HepG2 (cell line): Measurements from ENCODE around the gene ORMDL3.

Experiments
- GATAD2A ChIP-seq: IDR thresholded peaks from 2 replicates; pipeline ENCODE4 v1.6.1; 2016
- NFE2 ChIP-seq: sonication (generic); formaldehyde crosslinking; IDR thresholded peaks from 2 replicates; pipeline ENCODE4 v1.4.0; 2020; ENCODE audit warnings: missing genetic modification reagents
- POLR2AphosphoS5 ChIP-seq: IDR thresholded peaks from 2 replicates; pipeline ENCODE4 v1.6.1; 2012; ENCODE audit warnings: low read depth, low read length
- PRMT3 ChIP-seq: sonication (generic); formaldehyde crosslinking; IDR thresholded peaks from 2 replicates; pipeline ENCODE4 v1.8.1; 2022; ENCODE audit warnings: low read depth, mild to moderate bottlenecking, moderate library complexity, missing genetic modification reagents, borderline replicate concordance
- SP1 ChIP-seq, 2 experiments: fragments of 450-650 bp in 1 of 2; sonication (generic) in 1 of 2; formaldehyde crosslinking in 1 of 2; IDR thresholded peaks; 2 replicates each; pipeline versions ENCODE4 v1.4.0 to v1.6.1; 2016 to 2020; ENCODE audit warnings: missing genetic modification reagents in 1 of 2
- SRSF1 ChIP-seq: fragments of 200-400 bp; formaldehyde crosslinking; optimal IDR thresholded peaks from 2 replicates; pipeline ENCODE3; 2017; ENCODE audit warnings: mild to moderate bottlenecking, low read depth, low read length, moderate library complexity
- ZNF263 ChIP-seq: sonication (generic); formaldehyde crosslinking; IDR thresholded peaks from 2 replicates; pipeline ENCODE4 v1.4.0; 2020; ENCODE audit warnings: missing genetic modification reagents
- ZNF530 ChIP-seq: sonication (generic); formaldehyde crosslinking; IDR thresholded peaks from 2 replicates; pipeline ENCODE4 v1.5.0; 2020; ENCODE audit warnings: low read depth, mild to moderate bottlenecking, missing genetic modification reagents
- TF ChIP-seq, protein P1 (sequence below): sonication (generic); formaldehyde crosslinking; IDR thresholded peaks from 2 replicates; pipeline ENCODE4 v1.5.0; 2020; ENCODE audit warnings: missing genetic modification reagents

DNA sequence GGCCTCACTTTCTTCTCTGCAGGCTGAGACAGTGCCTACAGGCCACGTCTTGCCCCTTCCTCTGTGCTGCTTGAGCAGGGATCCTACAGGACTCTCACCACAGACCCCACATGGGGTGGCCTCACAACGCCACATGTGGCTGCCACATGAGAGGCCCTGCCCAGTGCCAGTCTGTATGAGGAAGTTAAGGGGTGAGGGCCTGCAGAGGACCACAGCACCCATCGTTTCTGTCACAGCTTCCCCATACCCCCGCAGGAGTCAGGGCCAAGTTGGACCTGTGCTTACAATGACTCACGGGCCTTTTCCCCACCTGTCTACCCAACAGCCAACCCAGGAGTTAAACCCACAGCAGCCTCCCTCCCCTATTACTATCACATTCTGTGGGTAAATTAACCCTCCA lies 6.1 kb downstream of the ORMDL3 start:
- no peak for TF ChIP-seq ZNF263
- TF ChIP-seq SRSF1 = no peak
- no peak for TF ChIP-seq NFE2 (CRISPR knock-in tag)
- TF ChIP-seq GATAD2A (CRISPR knock-in tag) = no peak
- TF ChIP-seq SP1 (IDR thresholded peaks at IDR 0.05) = no peak
- no peak for TF ChIP-seq SP1 (CRISPR knock-in tag; IDR thresholded peaks at IDR 0.05)
- TF ChIP-seq PRMT3 (CRISPR knock-in tag) = no peak
- TF ChIP-seq, protein P1, sequence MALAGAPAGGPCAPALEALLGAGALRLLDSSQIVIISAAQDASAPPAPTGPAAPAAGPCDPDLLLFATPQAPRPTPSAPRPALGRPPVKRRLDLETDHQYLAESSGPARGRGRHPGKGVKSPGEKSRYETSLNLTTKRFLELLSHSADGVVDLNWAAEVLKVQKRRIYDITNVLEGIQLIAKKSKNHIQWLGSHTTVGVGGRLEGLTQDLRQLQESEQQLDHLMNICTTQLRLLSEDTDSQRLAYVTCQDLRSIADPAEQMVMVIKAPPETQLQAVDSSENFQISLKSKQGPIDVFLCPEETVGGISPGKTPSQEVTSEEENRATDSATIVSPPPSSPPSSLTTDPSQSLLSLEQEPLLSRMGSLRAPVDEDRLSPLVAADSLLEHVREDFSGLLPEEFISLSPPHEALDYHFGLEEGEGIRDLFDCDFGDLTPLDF (CRISPR knock-in tag) = no peak
- no peak for TF ChIP-seq ZNF530 (CRISPR knock-in tag)
- no peak for TF ChIP-seq POLR2AphosphoS5
